HEK293 (cell line): Measurements from ENCODE around the gene ELL2.

Source experiments
- PBX3 ChIP-seq: sonication (generic); formaldehyde crosslinking; IDR thresholded peaks from 2 replicates; pipeline ENCODE4 v1.8.1; 2022; ENCODE audit warnings: mild to moderate bottlenecking, moderate library complexity, missing genetic modification reagents
- ZNF155 ChIP-seq: fragments of 450-650 bp; formaldehyde crosslinking; IDR thresholded peaks from 2 replicates; pipeline ENCODE4 v1.5.1; 2016; ENCODE audit warnings: missing biosample characterization, missing genetic modification characterization
- ZNF792 ChIP-seq: fragments of 450-650 bp; formaldehyde crosslinking; IDR thresholded peaks from 2 replicates; pipeline ENCODE4 v1.5.1; 2016; ENCODE audit warnings: missing biosample characterization, missing genetic modification characterization
- TF ChIP-seq, protein P1 (sequence below): fragments of 450-650 bp; formaldehyde crosslinking; IDR thresholded peaks from 2 replicates; pipeline ENCODE4 v1.5.1; 2017; ENCODE audit warnings: missing biosample characterization, missing genetic modification characterization

GRCh38 chr5:96000308-96000707 is 38.7 kb upstream of the ELL2 start:
- no peak for TF ChIP-seq PBX3 (CRISPR knock-in tag)
- TF ChIP-seq ZNF792 (tag by site-specific recombination) = no peak
- TF ChIP-seq ZNF155 (tag by site-specific recombination) = no peak
- TF ChIP-seq, protein P1, sequence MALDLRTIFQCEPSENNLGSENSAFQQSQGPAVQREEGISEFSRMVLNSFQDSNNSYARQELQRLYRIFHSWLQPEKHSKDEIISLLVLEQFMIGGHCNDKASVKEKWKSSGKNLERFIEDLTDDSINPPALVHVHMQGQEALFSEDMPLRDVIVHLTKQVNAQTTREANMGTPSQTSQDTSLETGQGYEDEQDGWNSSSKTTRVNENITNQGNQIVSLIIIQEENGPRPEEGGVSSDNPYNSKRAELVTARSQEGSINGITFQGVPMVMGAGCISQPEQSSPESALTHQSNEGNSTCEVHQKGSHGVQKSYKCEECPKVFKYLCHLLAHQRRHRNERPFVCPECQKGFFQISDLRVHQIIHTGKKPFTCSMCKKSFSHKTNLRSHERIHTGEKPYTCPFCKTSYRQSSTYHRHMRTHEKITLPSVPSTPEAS (tag by site-specific recombination) = no peak
